GM12801 (cell line): Measurements from ENCODE around the gene MED1.

Source experiments
- CTCF ChIP-seq: IDR thresholded peaks from one replicate; pipeline ENCODE4 v1.5.1; 2011; ENCODE audit warnings: control low read depth; ENCODE audit not compliant: insufficient read length; ENCODE audit errors: extremely low read depth

MED1 gene

GRCh38 chr17:39473310-39473709 is 22.2 kb upstream of the MED1 start:
- TF ChIP-seq CTCF, result no peak

- TF ChIP-seq CTCF, result no peak
These were observed 11.7 kb upstream of the MED1 start for GRCh38 chr17:39462631-39463375.

GRCh38 chr17:39461926-39462569 is 11.0 kb upstream of the MED1 start:
- no peak for TF ChIP-seq CTCF

- TF ChIP-seq CTCF, result no peak
These were observed 10.3 kb upstream of the MED1 start, which contains the start of gene CDK12 for GRCh38 chr17:39461113-39461925. Gene CDK12 (plus strand): TSS chr17:39461486. CDS start chr17:39462072, 586 bp downstream.

GRCh38 chr17:39455919-39456318 is 4.9 kb upstream of the MED1 start:
- TF ChIP-seq CTCF, result no peak

GRCh38 chr17:39450051-39450450 is 1.0 kb downstream of the MED1 start:
- TF ChIP-seq CTCF, result no peak

- no peak for TF ChIP-seq CTCF
These were observed 3.5 kb downstream of the MED1 start for GRCh38 chr17:39447561-39447960.
